K562 (cell line): ENCODE data around the gene CLEC19A.

ENCODE experiments used
- CTCF ChIP-seq, 3 experiments: IDR thresholded peaks in 2 of 3; conservative IDR thresholded peaks in 1 of 3; 2 replicates each; pipeline ENCODE4 v1.5.1; 2011 to 2012; ENCODE audit warnings: low read length in 3 of 3, mild to moderate bottlenecking in 3 of 3, control low read depth in 2 of 3, improper control_type of control experiment in 1 of 3, inconsistent platforms in 1 of 3, low read depth in 1 of 3, mixed read lengths in 1 of 3, moderate library complexity in 1 of 3; ENCODE audit not compliant: insufficient read depth in 2 of 3
- HCFC1 ChIP-seq: IDR thresholded peaks from 2 replicates; pipeline ENCODE4 v1.6.1; 2012; ENCODE audit warnings: low read depth, low read length, improper control_type of control experiment
- JUNB ChIP-seq: fragments of 450-650 bp; formaldehyde crosslinking; conservative IDR thresholded peaks from 2 replicates; pipeline ENCODE4 v1.4.0; 2020; ENCODE audit warnings: mild to moderate bottlenecking
- KLF10 ChIP-seq: fragments of 250-450 bp; sonication (Bioruptor Pico); IDR thresholded peaks from 2 replicates; pipeline ENCODE4 v1.6.1; 2021; ENCODE audit warnings: matching md5 sums
- LARP7 ChIP-seq: fragments of 450-650 bp; IDR thresholded peaks from 2 replicates; pipeline ENCODE4 v1.6.1; 2016
- NUFIP1 ChIP-seq: fragments of 450-650 bp; IDR thresholded peaks from 2 replicates; pipeline ENCODE4 v1.6.1; 2018; ENCODE audit not compliant: partially characterized antibody
- PHF20 ChIP-seq: fragments of 450-650 bp; IDR thresholded peaks from 2 replicates; pipeline ENCODE4 v1.6.1; 2018; ENCODE audit not compliant: partially characterized antibody
- POLR2A ChIP-seq: fragments of 450-650 bp; conservative IDR thresholded peaks from 2 replicates; pipeline ENCODE4 v1.6.1; 2016
- POLR2G ChIP-seq: fragments of 200-400 bp; formaldehyde crosslinking; IDR thresholded peaks from 2 replicates; pipeline ENCODE4 v1.6.1; 2017; ENCODE audit warnings: low read depth, mild to moderate bottlenecking, antibody characterized with exemption, low read length, moderate library complexity
- ZNF3 ChIP-seq: fragments of 250-450 bp; sonication (Bioruptor Pico); IDR thresholded peaks from 2 replicates; pipeline ENCODE4 v1.5.0; 2021; ENCODE audit warnings: mild to moderate bottlenecking, moderate library complexity
- TF ChIP-seq, protein P1 (sequence below), 2 experiments: fragments of 450-650 bp; formaldehyde crosslinking in 1 of 2; IDR thresholded peaks; 2 replicates each; pipeline versions ENCODE4 v1.4.0 to v1.6.1; 2014 to 2020; ENCODE audit warnings: mild to moderate bottlenecking in 2 of 2, borderline replicate concordance in 1 of 2, low read depth in 1 of 2
- TF ChIP-seq, protein P2 (sequence below): sonication (generic); formaldehyde crosslinking; IDR thresholded peaks from 2 replicates; pipeline ENCODE4 v1.9.0; 2022; ENCODE audit warnings: mild to moderate bottlenecking, missing genetic modification reagents
- TF ChIP-seq, protein P3 (sequence below): fragments of 450-650 bp; conservative IDR thresholded peaks from 2 replicates; pipeline ENCODE4 v1.6.1; 2016; ENCODE audit warnings: missing genetic modification characterization, low read depth, mild to moderate bottlenecking, missing compliant biosample characterization, moderate library complexity

GRCh38 chr16:19308392-19308791, 22.9 kb downstream of the CLEC19A start:
- TF ChIP-seq NUFIP1 (no peak), HCFC1 (no peak), JUNB (CRISPR knock-in tag) (no peak), ZNF3 (CRISPR knock-in tag) (no peak), LARP7 (no peak), POLR2G (no peak), CTCF (IDR thresholded peaks at IDR 0.05 in 2 of 3, conservative IDR thresholded peaks at IDR 0.05 in 1 of 3; ENCODE audit: insufficient read depth in 2 of 3, low read depth in 1 of 3, low read length in 3 of 3) (no peak), POLR2A (no peak), KLF10 (no peak), PHF20 (no peak)
- TF ChIP-seq, protein P1, sequence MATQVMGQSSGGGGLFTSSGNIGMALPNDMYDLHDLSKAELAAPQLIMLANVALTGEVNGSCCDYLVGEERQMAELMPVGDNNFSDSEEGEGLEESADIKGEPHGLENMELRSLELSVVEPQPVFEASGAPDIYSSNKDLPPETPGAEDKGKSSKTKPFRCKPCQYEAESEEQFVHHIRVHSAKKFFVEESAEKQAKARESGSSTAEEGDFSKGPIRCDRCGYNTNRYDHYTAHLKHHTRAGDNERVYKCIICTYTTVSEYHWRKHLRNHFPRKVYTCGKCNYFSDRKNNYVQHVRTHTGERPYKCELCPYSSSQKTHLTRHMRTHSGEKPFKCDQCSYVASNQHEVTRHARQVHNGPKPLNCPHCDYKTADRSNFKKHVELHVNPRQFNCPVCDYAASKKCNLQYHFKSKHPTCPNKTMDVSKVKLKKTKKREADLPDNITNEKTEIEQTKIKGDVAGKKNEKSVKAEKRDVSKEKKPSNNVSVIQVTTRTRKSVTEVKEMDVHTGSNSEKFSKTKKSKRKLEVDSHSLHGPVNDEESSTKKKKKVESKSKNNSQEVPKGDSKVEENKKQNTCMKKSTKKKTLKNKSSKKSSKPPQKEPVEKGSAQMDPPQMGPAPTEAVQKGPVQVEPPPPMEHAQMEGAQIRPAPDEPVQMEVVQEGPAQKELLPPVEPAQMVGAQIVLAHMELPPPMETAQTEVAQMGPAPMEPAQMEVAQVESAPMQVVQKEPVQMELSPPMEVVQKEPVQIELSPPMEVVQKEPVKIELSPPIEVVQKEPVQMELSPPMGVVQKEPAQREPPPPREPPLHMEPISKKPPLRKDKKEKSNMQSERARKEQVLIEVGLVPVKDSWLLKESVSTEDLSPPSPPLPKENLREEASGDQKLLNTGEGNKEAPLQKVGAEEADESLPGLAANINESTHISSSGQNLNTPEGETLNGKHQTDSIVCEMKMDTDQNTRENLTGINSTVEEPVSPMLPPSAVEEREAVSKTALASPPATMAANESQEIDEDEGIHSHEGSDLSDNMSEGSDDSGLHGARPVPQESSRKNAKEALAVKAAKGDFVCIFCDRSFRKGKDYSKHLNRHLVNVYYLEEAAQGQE (IDR thresholded peaks at IDR 0.05; ENCODE audit: borderline replicate concordance) = no peak
- TF ChIP-seq, protein P1 (CRISPR knock-in tag; IDR thresholded peaks at IDR 0.05; ENCODE audit: low read depth) = no peak
- TF ChIP-seq, protein P2, sequence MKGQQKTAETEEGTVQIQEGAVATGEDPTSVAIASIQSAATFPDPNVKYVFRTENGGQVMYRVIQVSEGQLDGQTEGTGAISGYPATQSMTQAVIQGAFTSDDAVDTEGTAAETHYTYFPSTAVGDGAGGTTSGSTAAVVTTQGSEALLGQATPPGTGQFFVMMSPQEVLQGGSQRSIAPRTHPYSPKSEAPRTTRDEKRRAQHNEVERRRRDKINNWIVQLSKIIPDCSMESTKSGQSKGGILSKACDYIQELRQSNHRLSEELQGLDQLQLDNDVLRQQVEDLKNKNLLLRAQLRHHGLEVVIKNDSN = no peak
- TF ChIP-seq, protein P3, sequence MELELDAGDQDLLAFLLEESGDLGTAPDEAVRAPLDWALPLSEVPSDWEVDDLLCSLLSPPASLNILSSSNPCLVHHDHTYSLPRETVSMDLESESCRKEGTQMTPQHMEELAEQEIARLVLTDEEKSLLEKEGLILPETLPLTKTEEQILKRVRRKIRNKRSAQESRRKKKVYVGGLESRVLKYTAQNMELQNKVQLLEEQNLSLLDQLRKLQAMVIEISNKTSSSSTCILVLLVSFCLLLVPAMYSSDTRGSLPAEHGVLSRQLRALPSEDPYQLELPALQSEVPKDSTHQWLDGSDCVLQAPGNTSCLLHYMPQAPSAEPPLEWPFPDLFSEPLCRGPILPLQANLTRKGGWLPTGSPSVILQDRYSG = no peak
